GM21390 (cell line): ENCODE results near the gene TVP23C.

Source experiments
- ATAC-seq: cut with Tn5 transposase; IDR thresholded peaks from one replicate; pipeline ENCODE4 v1.9.1; 2021; ENCODE audit not compliant: unreplicated experiment

The TVP23C gene

GRCh38 chr17:15466131-15466530, 97.2 kb downstream of the TVP23C start:
- no peak for ATAC-seq

DNA sequence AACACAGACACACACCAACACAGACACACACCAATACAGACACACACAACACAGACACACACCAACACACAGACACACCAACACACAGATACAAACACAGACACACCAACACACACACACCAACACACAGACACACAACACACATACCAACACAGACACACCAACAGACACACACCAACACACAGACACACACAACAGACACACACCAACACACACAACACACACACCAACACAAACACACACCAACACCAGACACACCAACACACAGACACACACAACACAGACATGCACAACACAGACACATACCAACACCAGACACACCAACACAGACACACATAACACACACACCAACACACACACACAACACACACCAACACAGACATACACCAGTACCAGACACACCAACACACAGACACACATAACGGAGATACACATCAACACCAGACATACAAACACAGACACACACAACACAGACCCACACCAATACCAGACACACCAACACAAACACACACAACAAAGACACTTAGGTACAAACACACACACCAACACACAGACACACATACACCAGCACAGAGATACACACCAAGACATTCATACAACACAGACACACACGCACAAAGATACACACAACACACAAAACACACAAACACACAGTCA, 98.1 kb downstream of the TVP23C start:
- ATAC-seq: no peak

DNA sequence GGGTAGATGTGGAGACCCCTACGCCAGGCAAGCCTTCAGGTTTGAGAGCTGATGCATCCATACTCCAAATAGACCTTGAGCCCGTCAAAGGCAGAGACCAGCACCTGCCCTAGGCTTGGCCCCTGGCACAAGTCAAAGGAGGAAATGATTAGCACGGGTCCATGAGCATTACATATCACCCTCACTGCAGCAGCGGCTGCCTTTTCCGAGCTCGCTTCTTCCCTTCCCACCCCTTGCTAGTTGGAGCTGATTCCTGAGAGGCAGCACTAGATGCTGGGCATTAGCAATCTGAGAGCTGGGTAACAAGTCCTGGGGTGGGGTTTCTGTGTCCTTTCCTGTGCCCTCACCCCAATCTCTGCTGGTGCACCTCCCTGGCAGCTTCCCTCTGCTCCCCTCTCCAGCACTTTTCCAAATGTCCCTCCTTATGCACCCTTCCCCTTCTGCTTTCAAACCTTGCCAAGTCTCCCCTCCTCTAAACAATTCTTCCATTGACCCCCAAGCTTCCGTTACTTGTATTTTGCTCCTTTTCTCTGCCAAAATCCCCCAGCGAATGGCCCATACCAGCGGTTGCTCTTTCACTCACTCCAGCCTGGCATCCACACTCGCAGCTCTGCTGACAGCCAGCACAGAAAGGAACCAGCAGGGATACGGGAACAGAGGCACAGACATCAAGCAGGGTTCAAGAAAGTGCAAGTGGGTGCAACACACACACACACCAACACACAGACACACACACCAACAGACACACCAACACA, 98.9 kb downstream of the TVP23C start:
- ATAC-seq: no peak

GRCh38 chr17:15462976-15463772, 100.1 kb downstream of the TVP23C start:
- ATAC-seq: no peak

- ATAC-seq: no peak
These were observed 105.6 kb downstream of the TVP23C start for GRCh38 chr17:15457723-15458094.

DNA sequence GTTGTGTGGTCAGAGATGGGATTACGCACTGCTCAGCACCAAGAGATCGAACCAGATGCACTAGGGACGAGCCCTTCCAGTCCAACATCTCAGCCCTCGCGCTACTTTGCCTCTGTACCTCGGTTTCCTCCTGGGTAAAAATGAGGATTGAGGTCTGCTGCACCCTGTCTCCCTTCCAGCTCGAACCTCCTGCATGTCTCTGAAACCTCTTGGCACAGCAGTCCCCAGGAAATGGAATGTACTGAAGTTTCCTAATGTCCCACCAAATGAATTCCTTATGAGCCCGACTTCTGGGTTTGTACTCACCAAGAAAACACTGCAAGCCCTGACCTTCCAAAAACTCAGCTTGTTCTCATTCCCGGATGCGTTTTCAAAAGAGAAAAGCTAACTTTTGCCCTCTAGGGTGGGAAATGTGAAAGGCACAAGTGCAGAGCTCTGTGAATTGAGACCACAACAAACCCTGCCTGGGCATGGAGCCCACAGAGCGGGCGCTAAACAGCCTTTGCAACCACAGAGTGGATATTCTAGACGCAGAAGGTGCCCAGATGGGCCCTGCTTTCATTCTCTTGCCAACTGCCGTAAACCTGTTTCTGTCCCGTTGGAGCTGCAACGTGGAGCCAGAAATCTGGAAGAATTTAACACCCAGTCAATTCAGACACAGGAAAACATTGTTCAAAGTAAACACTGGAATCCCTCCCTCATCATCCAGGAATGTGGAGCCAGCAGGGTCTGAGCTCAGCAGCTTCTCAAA, 106.1 kb downstream of the TVP23C start:
- no peak for ATAC-seq

DNA sequence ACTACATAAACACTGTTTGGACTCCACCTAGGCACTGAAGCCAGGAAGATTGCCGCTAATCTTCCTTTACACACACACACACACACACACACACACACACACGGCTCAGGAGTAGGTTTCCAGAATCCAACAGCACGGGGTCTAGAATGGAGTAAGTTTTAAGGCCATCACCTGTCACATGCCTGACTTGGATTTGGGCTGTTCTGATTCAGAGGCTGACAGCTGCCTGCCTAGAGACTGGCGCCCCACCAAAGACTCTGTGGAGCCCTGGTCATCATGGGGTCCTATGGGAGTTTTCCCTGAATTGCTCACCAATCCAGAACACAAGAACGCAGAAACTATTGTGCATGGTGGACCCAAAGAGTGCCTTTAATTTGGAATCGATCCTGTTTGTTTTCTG, 106.8 kb downstream of the TVP23C start:
- no peak for ATAC-seq

- no peak for ATAC-seq
These were observed 108.9 kb downstream of the TVP23C start for GRCh38 chr17:15454346-15454745.

GRCh38 chr17:15453782-15454181, 109.5 kb downstream of the TVP23C start:
- no peak for ATAC-seq

- no peak for ATAC-seq
These were observed 110.0 kb downstream of the TVP23C start for GRCh38 chr17:15453246-15453645.

GRCh38 chr17:15452746-15453145, 110.5 kb downstream of the TVP23C start:
- ATAC-seq: no peak
